Measurements from ENCODE around the gene NUP188.

The NUP188 gene

DNA sequence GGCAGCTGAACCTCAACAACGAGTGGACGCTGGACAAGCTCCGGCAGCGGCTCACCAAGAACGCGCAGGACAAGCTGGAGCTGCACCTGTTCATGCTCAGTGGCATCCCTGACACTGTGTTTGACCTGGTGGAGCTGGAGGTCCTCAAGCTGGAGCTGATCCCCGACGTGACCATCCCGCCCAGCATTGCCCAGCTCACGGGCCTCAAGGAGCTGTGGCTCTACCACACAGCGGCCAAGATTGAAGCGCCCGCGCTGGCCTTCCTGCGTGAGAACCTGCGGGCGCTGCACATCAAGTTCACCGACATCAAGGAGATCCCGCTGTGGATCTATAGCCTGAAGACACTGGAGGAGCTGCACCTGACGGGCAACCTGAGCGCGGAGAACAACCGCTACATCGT lies 39.1 kb upstream of the NUP188 start:
- no peak overlapping the region for H3K4me3 ChIP-seq (ENCODE audit: low read depth, low read length)
- no peak for DNase-seq (ENCODE audit: low read depth)
- TF ChIP-seq, protein P1, sequence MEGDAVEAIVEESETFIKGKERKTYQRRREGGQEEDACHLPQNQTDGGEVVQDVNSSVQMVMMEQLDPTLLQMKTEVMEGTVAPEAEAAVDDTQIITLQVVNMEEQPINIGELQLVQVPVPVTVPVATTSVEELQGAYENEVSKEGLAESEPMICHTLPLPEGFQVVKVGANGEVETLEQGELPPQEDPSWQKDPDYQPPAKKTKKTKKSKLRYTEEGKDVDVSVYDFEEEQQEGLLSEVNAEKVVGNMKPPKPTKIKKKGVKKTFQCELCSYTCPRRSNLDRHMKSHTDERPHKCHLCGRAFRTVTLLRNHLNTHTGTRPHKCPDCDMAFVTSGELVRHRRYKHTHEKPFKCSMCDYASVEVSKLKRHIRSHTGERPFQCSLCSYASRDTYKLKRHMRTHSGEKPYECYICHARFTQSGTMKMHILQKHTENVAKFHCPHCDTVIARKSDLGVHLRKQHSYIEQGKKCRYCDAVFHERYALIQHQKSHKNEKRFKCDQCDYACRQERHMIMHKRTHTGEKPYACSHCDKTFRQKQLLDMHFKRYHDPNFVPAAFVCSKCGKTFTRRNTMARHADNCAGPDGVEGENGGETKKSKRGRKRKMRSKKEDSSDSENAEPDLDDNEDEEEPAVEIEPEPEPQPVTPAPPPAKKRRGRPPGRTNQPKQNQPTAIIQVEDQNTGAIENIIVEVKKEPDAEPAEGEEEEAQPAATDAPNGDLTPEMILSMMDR (IDR thresholded peaks at IDR 0.05; ENCODE audit: insufficient read depth, low read depth, low read length, missing control alignments): no peak

DNA sequence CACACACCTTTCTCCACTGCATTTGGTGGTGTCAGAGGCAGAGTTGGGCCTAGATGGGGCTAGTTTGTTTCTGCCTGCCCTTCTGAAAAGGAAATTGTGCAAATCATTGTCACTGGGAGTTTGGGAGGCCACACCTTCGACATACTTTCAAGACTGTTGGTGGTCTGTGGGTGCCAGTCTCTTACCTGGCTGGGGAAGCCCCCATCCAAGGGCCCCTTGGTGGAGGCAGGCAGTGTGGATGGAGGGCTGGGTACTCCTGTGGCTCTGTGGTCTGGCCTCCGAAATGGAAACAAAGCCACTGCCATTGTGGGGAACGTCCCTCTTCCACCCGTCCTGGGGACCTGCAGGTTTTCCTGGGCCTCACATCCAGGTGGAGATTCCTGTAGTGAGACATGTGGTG lies 37.6 kb upstream of the NUP188 start:
- H3K4me3 ChIP-seq (ENCODE audit: low read depth, low read length): no peak overlapping the region
- TF ChIP-seq, protein P1 (IDR thresholded peaks at IDR 0.05; ENCODE audit: insufficient read depth, low read depth, low read length, missing control alignments): no peak
- no peak for DNase-seq (ENCODE audit: low read depth)

DNA sequence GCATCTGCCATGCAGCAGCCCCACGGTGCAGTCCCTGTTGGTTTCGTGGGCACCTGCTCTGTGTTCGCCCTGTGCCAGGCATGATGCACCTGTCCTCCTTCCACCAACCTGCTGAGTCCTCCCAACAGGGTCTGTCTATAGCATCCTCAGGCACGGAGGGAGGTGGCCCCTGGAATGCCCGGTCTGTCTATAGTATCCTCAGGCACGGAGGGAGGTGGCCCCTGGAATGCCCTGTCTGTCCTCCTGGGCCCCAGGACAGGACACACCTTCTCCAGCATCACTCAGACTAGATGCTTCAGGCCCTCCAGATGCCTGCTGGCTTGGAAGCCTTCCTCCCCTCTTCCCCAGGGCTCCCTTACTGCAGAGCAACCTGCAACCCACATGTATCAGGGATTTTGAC lies 36.6 kb upstream of the NUP188 start:
- no peak overlapping the region for H3K4me3 ChIP-seq (ENCODE audit: low read depth, low read length)
- TF ChIP-seq, protein P1 (IDR thresholded peaks at IDR 0.05; ENCODE audit: insufficient read depth, low read depth, low read length, missing control alignments): no peak

DNA sequence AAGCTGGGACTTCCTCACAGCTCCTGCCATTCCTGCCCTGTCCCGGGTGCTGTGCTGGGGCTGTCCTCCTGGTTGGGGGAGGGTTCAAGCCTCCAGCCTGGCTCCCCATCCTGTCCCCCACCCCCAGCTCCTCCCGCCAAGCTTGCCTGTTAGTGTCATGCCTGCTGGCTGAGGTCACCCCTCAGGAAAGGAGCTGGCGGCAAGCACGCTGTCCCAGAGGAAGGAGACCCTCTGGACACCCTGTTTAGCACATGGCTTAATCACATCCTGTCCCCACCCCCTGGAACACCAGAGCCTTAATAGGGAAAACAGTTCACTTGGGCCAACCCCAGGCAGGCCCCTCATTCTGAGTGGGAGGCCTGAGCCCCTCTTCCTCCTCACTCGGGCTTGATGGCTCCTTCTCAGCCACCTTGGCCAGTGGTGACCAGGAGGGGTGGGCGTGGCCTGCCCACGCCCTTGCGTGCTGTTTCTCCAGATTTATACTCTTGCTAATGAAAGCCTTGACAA lies 35.9 kb upstream of the NUP188 start:
- no peak for DNase-seq (ENCODE audit: low read depth)
- TF ChIP-seq, protein P1 (IDR thresholded peaks at IDR 0.05; ENCODE audit: insufficient read depth, low read depth, low read length, missing control alignments): no peak
- no peak overlapping the region for H3K4me3 ChIP-seq (ENCODE audit: low read depth, low read length)

More for the DNA sequence above, 36.6 kb upstream of the NUP188 start:
- no peak for DNase-seq (ENCODE audit: low read depth)

DNA sequence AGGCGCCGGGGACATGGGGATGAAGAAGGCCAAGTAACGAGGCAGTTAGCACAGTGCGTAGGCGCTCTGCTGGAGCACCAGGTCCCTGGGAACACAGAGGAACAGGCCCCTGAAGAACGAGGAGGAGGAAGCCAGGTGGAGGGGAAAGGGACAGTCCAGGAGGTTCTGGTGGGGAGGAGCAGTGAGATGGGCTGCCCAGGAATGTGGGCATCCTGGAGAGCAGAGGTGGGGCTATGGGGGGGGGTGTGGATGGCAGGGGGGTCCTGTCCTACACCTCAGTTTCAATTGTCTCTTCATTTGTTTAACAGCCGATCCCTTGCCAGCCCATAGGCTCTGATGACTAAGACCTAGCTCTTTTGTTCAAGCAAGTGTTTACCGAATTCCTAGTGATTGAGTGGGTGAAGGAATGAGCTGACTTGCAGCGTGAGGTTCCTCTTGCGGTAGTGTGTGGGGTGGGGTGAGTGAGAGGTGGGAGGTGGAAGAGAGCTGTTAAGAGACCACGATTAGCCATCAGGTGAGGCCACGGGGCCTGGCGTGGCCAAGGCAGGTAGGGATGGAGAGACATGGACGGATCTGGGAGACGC lies 35.1 kb upstream of the NUP188 start:
- no peak overlapping the region for H3K4me3 ChIP-seq (ENCODE audit: low read depth, low read length)
- DNase-seq (ENCODE audit: low read depth): no peak
- TF ChIP-seq, protein P1 (IDR thresholded peaks at IDR 0.05; ENCODE audit: insufficient read depth, low read depth, low read length, missing control alignments): no peak

DNA sequence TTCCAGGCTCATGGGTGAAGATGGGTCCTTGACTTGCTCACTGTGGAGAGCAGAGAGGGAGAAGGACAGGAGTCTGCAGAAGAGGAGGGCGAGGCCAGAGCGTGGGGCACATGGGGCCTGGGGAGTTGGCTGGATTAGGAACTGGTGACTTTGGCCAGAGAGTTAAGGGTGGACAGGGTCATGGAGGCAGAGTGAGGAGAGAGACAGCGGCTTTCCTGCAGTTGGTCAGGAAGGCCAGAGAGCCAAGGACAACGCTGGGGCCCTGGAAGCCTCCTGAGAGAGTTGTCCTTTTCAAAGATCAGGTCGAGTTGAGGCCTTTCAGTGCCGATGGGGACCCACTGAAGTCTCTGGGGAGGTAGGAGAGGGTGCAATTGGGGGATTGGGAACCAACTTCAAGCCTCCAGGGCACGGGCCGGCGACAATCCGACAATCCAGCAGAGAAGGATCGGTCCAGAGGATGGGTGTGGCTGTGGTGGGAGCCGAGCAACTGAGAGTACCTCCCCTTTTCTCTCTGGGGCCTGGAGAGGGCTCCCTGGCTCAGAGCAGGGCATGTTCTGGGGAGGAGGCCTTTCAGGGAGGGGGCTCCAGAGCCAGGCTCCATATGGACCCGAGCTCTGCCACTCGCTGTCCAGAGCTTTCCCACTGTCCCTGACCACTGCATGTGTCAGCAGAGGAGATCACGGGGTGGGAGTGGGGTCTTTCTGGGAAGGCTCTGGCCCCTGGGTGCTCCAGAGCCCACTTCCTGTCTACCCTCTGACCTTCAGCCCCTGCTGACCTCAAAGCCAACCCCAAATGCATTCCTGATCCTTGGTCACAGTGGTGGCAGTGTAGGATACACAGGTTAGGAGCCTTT lies 34.2 kb upstream of the NUP188 start:
- TF ChIP-seq, protein P1 (IDR thresholded peaks at IDR 0.05; ENCODE audit: insufficient read depth, low read depth, low read length, missing control alignments): no peak
- H3K4me3 ChIP-seq (ENCODE audit: low read depth, low read length): no peak overlapping the region
- DNase-seq (ENCODE audit: low read depth): no peak

All from GM12865 (cell line).